CD4-positive, alpha-beta T cell treated with Interleukin-6 at 100 ng/mL for 8 hours (primary cell): ENCODE results near the gene HES5.

ENCODE experiments used
- DNase-seq: peaks from one replicate; pipeline ENCODE4 v3.0.0-alpha.2; 2020; ENCODE audit warnings: mixed read lengths, low spot score

HES5 gene

DNA sequence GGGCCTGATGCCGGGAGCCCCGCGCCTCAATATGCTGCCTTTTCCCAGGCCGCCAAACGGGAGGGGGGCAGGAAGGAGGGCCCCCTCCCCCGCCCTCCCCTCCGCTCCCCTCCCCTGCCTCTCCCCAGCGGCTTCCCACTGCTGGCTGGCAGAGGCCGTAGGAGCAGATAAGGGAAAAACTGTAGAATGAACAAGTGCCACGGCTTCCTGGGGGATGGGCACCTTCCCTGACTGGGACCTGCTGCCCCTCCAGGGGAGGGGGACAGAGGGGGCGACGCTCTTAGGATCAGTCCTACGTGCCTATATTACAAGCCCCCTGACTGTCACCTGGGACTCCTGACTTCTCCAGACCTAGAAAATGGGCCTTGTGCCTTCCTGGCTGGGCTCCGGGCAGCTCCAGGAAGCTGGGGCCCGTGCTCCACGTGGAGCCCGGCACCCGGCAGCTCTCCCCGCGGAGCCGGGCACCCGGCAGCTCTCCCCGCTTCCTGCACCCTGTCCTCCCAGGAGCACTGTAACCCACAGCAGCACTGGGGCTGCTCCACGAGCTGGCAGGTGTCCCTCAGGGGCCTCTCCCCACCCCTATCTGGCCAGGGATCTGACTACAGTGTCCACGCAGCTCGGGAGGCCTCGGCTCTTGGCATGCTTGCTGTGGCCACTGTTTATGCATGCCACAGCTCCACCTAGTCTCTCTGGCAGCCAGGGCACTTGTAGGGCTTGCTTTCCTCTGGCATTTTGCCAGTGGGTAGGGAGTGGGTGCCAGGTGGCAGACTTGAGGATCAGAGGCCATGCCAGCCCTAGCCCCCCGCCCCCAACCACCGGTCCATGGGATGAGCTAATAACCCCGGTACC lies 674 bp upstream of the HES5 start:
- no peak for DNase-seq

DNA sequence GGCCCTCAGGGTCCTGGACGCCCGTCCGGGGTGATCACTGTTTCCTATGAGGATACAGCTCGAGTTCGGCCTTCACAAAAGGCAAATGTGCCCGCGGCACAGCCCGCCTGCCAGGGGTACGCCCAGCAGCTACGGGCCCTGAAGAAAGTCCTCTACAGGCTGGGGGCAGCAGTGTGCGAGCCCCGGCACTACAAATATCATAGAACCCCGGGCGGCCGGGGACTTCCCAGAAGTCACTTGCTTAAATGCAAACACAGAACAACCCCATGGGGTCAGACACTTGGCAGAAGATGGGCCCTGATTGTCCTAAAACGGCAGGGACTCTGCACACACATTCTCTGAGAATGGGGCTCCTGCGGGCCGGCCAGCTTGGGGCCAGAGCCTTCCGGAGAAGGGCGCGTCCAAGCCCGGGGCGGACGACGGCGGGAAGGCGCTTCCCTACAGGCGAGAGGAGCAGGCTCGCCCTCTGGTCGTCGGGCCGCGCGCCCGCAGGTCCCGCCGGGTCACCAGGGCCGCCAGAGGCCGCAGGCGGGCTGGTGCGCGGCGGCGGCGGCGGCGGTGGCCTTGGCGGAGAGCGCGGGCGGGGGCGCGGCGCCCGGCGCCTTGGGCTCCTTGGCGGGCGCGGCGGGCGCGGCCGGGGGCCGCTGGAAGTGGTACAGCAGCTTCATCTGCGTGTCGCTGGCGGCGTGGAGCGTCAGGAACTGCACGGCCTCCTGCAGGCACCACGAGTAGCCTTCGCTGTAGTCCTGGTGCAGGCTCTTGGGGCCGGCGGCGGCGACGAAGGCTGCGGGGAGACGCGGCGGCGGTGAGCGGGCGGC lies 888 bp downstream of the HES5 start:
- DNase-seq = peak; percentile 48

DNA sequence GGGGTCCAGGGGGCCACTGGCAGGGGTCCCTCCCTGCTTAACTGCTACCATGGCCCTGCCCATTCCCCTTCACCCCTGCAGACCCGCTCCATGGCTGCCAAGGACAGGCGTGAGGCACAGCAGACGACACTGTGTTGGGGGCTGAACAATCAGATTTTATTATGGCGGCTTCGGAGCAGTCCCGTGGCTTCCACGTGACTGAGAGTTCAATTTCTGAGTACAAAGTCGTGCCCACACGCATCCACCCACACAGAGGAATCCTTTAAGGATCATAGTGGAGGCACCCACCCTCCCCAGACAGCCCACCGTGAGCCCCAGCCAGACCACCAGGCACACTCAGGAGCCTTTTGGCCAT lies 1.5 kb downstream of the HES5 start:
- no peak for DNase-seq

DNA sequence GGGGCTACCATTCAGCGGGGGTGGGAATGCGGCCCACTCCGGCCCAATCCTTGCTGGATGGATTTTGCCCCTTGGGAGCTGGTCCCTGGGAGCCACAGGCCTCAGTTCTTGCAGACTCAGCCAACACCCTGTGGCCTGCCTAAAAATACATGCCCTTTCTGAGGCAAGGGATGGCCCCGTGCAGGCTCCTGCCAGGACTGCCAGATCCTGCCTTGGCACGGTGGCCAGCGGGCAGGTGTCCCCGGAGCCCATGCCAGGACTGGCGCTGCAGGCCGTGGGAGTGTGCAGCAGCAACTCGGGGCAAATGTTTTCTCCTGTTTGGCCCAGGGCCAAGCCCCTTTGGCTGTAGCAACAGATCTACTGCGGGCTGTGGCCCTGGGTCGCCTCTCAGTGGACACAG lies 2.0 kb downstream of the HES5 start:
- no peak for DNase-seq

DNA sequence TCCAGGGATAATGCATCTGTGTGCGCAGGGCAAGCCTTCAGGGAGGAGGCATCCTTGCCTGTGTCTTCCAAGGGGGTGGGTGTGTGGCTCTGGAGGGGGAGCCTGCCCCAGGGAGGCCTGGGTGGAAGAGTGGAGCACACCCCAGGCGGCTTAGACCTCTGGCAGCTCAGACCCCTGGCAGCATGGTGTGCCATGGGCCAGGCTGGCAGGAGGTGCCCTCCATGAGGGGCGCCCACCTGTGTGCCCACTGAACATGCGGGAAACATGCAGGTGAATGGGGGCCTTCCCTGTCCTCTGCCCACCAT lies 2.6 kb downstream of the HES5 start:
- no peak for DNase-seq

DNA sequence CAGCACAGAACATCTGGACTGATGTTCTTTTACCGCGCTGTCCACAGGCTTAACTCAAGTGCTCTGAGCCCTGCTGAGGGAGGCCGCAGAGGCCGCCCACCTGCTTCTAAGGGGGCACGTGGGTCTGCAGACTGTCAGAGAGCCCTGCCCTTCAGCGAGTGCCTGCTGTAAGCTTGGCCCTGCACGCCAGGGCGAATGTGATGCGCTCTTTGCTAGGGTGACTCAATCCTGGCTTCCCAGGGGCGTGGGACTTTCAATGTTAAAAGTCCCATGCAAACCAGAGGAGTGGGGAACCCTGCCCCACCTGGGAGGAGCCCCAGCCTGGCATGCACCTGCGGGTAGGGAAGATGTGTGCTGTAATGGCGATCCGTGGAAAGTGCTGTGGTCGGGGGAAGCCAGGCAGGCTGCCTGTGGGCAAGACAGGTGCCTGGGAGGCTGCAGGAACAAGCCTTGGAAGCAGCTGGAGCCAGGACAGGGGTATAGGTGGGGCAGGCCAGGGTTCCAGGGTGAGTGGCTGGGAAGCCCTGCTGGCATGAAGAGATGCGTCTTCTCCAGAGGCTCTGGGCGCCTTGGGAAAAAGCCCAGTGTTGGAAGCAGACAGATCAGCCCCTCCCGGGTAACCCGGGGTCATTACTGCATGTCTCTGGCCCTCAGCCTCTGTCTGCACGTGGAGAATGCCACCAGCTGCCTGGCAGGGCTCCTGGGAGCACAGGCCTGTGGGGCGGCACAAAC lies 3.1 kb downstream of the HES5 start:
- no peak for DNase-seq

DNA sequence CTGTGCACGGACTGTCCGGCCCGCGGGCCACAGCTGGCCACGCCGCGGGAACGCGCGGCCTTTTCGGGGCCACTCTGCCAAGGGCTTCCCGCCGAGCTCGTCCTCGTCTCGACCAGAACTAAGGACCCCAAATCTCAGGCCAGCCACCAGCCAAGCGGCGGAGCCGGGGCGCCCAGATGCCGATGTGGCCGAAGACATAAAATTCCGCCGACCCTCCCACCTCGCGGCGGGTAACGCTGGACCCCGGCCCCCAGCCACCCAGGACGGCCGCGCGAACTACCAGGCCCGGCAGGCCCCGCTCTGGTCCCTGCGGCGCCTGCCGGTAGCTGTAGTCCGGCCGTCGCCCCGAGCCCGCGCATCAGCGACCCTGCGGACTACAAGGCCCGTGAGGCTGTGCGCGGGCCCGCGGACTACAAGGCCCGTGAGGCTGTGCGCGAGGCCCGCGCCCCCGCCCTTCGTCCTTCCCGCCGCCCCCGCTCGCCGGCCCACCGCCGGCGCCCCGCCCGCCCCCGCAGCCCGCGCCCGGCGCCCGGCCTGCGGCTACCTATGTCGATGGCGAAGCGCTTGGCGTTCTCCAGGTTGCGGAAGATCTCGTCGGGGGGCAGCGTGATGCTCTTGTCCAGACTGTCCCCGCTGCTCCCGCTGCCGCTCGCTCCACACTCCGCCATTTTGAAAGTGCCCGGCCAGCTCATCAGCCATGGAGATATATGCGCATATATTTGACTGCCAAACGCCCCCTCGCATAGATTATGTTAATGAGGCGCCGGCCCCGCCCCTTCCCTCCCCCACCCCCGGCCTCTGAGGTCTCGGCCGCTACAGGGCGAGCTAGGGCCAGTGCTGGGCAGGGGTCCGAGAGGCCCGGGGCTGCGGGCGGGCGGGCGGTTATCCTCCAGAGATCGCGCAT lies 3.9 kb downstream of the HES5 start, which contains the start of gene PANK4:
Gene PANK4, minus strand, starts transcription at position 677 of the 904 bp plus-strand sequence. Its CDS starts 9 bp downstream, at position 668.
- DNase-seq = peak; percentile 87

DNA sequence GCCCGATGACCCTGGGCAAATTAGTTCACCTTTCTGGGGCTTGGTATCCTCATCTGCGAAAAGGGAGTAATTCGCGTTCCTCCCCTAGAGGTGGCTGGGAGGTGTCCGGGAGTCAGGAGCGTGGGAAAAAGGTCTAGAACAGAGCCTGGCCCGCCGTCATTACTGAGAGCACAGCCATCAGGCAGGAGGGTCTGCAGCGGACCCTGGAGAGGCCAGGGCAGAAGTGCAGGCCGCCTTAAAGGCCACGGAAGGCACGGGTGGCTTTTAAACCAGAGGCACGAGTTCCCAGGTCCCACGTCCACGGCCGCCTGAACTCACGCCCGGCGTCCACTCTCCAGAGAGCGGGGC lies 4.5 kb downstream of the HES5 start:
- DNase-seq = no peak

DNA sequence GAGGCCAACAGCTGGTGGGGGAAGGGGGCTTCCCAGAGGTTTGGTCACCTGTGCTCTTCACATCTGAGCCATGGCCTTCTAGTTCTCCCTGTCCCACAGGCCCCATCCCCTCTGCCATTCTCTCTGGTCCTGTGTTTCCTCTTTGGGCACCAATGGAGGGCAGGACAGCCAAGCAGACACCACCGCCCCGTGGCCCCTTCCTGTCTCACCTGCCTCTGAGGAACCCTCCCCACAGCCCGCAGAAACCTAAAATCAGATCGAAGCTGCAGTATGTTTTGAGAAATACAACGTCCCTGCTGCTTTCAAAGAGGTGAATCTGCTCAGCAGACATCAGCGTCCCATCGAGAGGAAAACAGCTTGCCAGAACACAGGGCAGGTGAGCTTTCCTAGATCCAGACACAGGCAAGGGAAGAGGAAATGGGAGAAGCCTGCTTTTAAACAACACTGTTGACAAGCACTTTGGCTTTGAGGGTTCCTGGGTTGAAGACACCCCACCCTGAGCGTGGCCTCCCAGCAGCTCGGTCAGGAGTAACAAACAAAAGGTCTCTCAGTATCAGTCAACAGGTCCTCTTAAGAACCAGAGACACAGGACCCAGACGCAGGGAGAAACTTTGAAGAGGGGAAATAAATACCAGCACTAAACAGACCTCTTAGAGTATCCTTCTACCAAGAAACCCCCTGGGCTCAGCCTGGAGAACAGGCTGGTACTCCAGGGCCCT lies 6.0 kb downstream of the HES5 start:
- peak; percentile 64 for DNase-seq

DNA sequence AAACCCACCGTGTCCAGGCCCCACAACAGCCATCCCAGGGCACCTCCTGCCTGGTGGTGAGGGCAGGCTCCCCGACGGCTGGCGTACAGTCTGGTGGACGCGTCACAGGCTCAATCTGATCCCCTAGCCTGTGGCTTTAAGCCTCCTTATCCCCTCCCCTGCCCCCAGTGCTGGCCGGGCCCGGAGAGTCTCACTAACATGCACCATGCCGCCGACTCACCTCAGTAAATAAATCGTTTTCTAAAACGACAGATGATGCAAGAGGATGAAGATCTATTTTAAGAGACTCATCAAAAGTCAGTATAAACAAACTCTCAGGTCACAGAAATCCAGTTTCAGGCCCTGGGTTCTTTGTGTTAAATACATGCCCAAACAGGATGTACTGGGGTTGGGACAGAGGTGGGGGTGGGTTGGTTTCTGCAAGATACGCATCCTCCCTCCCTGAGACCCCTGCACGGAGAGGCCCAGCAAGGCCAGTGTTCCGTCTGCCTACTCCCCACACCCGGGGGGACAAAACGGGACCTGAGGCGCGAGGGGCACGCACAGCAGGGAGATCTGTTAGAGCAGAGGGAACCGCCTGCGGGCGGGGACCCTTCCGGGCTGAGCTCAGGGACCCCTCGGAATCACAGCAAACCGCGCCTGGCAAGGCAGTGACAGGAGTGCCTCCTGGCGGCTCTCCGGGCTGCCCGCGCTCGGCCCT lies 6.7 kb downstream of the HES5 start:
- DNase-seq = no peak

DNA sequence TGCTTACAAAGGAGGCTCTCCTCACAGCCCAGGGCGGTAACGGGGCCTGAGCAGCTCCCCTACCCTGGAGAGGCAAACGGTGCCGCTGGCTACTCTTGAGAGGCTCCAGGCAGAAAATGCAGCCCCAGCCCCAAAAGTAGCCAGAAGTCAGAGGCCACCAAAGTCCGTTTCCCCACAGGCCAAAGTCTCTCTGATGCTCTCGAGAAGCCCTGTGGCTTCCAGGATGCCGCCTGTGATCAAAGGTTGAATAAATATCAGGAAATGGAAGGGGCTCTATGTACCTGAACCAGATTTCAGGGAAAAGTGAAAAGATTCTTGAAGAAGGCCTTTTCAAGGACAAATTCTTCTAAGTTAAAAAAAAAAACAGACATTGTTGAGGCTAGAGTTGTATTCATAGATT lies 7.8 kb downstream of the HES5 start:
- no peak for DNase-seq

DNA sequence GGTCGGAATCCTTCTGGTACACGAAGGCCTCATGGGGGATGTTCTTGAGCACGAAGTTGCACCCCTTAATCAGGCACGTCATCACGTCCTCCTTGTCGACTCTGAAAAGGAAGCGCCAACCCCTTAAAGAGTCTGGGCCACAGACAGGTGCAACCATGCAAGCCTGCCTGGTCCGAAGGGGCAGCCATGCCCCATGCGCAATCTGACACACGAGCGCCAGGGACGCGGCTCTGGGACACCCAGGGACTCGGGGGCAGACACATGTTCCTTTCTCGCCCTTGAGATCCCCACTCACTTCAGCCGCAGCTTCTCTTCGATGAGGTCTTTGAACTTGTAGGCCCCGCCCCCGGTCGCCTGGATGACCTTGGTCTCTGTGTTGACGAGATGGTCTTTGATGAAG lies 9.3 kb downstream of the HES5 start:
- DNase-seq = no peak

DNA sequence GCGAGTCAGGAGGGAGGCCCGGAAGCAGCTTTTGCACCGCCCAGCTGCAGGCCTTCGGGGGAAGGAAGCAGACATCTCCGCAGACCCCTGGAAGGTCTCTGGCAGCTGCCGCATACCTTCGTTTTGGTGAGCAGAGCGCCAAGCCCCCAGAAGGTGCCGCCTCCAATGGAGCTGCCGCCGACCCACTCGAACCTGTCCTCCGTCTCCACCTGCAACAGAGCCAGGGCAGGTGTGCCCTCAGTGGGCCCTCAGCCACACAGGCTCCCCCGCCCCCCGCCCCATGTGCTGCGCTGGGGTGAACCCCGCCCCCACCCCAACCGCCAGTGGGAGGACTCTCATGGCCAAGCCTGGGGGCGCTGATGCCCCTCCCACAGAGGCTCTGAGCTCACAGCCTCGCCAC lies 9.9 kb downstream of the HES5 start:
- DNase-seq = no peak

DNA sequence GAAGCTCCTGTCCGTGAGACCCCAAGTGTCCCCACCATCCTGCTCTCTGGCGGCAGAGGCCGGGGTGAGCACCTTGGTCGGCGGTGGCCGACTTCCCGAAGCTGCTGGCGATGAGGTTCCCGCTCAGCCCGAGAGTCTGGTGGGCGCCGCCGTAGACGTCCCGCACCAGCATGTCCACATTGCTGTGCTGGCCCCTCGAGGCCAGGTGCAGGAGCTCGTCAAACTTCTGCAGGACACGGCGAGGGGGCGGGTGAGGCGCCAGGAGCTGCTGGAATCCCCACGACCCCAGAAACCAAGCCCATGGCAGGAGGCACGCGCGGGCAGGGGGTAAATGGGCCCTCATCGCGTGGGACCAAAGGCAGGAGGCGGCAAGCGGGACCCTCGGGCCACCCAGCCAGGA lies 10.3 kb downstream of the HES5 start:
- no peak for DNase-seq

DNA sequence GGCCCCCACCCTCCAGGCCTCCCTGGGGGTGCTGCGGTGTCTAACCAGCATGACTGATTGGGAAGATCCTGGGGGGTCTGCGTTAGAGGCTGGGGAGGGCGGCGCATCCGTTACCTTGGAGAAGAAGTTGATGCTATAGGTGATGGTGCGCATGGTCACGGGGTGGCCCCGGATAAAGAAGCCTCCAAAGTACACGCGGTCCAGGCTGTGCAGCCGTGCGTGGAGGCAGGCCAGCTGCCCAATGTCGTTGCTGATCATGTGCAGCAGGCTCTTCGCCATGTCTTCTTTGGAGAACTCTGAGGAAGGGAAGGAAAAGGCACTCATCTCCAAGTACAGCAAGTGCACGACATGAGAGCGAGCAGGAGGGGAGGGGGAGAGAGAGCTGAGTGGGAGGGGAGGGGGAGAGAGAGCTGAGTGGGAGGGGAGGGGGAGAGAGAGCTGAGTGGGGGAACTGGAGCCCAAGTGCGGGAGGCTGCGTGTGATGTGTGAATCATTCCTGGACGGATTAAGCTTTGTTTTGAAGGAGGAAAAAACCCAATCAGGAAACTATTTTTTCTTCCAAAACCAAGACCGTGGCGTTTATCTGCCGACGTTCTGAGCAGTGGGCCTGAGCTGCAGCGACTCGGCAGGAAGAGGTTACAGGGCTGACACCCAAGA lies 10.9 kb downstream of the HES5 start:
- DNase-seq = no peak

DNA sequence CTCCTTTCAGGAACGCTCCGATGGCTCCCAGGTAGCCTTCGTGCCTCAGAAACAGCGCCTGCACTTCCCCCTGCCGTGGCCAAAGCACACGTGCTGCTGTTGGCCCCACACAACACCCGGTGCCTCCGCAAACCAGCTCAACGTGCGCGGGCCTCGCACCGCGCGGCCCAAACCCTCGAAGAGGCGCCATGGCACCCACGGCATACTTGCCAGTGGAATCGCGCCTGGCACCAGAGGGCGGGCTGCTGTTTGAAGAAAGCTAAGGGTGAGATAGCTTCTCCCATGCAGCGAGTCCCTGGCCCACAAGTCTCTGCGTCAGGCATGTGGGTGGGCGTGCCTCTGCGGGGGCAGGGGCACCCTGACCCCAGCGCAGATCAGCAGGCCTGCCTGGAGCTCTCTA lies 11.5 kb downstream of the HES5 start:
- no peak for DNase-seq

DNA sequence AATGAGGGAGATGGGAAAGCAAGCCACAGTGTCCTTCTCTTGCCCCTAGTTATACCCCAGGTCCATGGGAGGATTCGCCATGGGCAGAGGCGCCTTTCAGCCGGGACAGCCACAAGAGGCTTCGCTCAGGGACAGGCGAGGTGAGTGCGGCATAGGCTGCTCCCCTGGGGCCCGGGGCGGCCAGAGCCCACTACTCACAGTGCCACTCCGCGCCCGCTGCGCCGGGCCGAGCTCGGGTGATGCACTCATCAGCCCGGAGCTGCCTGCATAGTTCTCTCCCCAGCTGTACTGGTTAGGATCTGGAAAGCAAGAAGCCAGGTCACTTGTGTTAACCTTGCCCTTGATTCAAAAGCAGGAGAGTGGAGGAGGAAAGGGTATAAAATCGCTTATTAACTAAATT lies 12.1 kb downstream of the HES5 start:
- DNase-seq = no peak

DNA sequence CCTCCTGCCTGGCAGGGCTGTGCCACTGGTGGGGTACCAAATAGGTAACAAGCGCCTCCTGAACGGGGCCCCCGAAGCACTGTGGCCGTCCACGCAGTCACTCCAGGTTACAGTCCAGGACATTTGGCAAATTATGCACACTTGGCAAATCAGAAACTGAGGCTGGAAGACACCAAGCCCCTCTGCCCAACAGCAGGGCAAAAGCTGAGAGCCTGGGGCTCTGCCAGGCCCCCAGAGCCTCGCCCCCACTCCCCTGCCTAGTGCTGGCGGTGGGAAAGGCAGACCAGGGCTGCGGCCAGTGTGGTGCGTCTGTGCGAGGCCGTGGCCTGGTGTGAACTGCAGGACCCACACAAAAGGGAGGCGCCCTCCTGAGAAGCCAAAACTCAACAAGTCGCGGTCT lies 13.1 kb downstream of the HES5 start:
- DNase-seq = no peak

DNA sequence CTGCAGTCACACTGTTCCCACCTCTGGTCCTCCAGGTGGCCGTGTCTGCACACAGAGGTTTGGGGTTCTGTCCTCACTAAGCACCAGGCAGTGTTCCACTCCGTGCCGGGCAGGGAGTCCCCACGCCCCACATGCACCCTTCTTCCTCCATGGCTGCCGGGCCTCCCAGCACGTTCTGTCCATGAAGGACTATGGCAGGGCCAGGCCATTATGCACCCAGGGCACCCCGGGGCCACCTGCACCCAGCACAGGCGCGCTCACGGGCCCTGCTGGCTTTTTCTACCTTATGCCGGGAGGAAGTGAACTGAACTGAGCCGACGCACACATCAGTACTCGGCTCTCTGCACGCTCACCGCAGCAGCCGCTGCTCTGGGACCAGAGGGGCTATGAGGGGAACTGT lies 13.9 kb downstream of the HES5 start:
- no peak for DNase-seq

DNA sequence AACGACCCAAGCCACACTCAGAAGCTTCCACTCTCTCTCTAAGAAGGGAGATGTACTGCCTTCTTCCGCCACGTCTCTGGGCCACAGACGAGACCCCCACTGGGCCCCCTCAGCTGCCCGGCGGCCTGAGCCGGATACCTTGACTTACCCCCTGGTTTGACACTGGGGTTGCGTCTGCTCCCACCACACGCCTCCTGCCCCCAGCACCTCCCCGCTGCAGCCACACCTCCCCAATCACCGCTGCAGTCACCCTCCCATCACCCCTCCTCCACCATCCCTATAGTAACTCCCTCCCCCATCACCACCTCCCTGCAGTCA lies 14.3 kb downstream of the HES5 start:
- no peak for DNase-seq
